Activated CD4-positive, alpha-beta T cell treated with anti-CD3 and anti-CD28 coated beads, Interleukin-2, amount 50 U/mL, for 24 hours (primary cell): ENCODE data around the gene KDR.

Experiments used
- DNase-seq, 2 donors: peaks; one replicate each; pipeline ENCODE4 v3.0.0-alpha.2; 2020; ENCODE audit warnings: low read depth in 1 of 2, low spot score in 1 of 2

Gene KDR

DNA sequence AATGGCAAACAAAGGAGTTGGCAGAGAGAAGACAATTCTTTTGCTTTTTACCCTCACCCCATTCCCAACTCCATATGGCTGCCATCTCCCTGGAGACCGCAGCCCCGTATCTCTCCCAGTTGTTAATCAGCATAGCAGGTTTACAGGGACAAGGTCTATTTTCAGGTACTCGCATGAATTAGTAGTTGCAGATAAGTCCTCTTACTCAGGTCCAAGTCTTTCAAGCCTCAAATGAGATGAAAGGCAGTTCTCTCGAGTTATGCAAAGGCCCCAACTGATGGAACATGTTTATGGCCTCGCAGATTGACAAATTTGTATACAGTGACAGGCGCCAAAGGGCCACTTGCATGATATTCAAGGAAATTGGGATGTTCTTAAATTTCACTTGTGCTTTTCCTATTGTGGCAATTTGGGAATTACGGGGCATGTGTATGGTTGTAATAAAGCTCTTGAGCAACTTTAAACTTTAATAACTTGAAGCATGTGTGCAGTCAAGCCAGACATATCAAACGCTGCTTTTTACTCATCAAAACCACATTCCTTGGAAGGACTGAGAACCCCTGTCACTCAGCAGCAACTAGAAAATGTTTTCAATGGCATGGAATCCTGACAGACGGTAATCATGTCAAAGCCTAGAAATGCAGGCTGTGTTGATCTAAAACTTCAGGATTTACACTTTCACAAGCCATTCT is 45.1 kb downstream of the KDR start:
- no peak for DNase-seq

DNA sequence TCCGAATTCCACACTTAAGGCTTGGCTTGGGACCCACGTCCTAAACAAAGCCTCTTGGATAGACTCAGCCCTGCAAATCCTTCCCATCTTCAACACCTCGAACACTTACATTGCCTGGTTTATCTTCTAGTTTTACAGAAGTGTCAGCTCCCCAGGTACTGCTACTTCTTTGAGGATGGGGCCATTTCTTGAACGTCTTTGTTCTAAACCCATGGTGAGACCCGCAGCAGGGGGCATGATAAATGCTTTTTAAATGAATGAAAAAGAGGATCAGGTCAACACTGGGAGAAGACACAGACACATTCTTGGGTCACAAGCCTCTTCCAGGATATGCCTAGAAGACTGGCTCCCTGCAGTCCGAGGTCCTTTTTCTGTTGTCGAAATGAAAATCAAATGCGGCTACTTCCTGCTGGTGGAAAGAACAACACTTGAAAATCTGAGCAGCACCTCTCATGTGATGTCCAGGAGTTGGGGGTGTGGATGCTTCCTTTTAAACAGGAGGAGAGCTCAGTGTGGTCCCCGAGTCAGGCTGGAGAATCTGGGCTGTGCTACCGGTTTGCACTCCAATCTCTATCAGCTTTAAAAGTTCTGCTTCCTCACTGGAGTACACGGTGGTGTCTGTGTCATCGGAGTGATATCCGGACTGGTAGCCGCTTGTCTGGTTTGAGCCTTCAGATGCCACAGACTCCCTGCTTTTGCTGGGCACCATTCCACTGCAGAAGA is 45.8 kb downstream of the KDR start:
- DNase-seq, result no peak

DNA sequence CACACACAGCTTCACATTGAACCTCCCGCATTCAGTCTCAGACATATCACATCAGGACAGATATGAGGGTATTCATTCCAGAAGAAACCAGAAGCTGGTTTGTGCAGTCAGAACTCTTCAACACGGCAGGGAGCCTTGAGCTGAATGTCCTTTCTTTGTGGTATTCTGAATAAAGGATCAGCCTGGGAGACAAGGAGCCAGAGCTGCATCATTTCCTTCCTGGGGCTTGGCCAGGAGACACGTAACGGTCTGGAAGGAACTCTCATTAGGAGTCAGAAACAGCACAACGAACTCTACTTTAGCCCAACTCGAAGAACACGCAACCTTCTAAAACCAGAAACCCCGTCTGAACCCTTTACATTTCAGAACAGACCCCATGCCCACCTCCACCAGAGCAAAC is 46.4 kb downstream of the KDR start:
- DNase-seq, result no peak

DNA sequence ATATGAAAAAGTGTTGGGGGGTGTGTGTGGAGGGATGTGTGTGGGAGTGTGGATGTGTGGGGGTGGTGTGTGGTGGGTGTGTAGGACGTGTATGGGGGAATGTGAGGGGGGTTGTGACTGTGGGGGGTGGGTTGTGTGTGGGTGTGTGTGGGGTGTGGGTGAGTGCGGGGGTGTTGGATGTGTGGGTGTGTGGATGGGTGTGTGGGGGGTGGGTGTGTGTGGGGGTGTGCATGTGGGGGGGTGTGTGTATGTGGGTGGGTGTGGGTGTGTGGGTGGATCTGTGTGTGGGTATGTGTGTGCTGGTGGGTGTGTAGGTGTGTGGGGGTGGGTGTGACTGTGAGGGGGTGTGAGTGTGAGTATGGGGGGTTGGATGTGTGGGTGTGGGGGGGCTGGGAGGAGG is 47.8 kb downstream of the KDR start:
- no peak for DNase-seq

DNA sequence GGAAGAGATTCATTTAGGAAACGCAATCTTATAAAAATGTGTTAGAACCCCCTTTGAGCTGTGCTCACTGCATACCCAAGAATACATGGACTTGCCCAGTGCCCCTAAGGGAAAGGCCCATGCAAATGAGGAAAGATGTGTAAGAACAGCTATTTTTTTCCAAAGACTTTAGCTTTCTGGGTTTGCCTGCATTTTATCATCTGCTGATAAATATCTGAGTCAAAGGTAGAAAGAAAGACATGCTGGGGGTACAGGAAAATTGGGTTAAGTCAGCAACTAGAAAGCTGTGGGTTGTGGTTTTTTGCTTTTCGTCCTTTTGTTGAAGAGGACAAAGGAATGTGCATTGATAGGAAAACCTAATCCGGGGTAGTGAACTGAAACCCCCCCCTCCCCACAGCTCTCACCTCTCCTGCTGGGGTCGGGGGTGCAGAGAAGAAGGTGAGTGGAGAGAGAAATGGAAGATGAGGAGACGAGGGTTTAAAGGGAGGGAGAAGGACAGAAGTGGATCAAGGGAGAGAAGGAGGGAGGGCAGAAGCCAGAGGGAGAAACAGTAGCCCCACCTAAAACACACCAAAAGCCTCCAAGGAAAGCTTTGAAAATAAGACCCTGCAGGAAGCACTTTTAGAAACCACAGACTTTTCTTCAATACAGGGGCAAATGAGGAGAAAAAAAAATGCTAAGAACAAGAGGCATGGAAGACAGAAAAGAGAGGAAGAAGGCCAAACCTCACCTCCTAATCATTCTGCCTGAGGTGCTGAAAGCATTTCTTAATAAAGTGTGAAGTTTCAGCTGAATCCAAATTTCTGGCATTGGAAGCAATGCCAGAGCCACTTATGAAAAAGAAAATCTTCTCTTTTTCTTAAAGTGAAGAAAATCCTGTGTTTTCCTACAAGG is 49.3 kb downstream of the KDR start:
- DNase-seq, result no peak

DNA sequence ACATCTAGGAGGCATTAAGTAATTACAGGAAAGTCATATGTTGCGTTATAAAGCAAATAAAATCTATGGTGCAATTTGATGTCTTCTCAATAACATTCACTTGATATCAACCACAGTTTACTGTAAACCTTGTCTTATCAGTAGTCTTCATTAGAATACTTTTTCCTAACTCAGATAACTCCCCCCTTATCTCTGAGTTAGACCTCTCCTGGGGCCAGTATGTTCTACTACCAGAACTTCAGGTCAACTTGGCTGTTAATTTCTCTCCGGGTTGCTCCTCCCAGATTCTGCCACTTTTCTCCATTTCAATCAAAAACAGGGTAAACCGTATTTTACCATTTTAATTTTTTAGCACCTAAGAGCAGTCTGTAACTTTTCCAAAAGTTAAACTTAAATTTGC is 50.0 kb downstream of the KDR start:
- DNase-seq, result no peak

DNA sequence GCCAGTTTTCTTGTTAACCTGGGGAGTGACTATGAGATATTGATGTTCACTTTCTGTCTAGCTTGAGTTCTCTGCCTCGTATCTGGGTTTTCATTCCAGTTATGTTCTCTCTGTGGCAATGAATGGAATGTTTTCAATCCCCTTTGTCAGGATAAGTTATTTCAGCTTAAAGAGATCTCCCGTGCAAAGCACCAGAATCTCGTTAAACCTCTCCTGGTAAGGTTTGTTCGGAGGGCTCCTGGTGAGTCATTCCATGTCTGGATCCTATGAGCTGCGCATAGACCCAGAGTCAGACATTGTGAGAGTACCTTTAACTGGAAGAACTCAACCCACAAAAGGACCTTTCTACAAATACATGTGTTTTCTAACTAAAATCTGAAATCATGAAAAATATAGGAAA is 51.0 kb downstream of the KDR start:
- no peak for DNase-seq

DNA sequence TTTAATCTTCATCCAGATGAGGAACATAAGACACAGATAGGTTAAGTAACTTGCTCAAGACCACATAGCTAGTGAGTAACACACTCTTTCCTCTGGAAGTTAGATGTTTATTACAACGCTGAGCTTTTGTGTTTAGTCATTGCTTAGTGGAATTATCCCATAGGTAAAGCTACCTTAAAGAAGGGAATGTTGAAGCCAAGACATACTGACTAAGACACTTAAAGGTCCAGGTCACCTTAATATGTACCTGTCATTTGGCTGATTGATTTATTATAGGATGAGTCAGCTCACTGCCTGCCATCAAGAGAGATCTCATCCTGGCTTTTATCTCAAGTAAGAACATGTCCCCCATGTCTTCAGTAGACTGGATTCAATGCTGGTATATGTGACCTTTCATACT is 53.4 kb downstream of the KDR start:
- no peak for DNase-seq

DNA sequence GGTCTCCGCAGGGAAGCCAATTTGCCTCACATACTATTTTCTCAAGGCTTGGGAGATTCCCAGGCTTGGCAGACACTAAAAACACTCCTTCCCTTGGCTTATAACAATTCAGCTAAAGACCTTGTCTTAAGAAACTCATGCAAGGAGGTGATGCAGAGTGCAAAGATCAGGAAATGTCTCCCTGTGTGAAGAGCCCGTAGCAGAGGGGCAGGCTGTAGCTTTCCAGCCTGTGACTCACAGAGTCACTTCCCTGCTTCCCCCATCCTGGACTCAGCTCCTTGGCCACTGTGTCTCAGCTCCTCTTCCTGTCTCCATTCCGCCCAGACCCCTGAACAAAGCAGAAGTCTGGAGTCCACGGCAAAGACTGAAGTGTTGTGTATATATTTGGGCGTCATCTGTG is 56.1 kb downstream of the KDR start:
- no peak for DNase-seq

DNA sequence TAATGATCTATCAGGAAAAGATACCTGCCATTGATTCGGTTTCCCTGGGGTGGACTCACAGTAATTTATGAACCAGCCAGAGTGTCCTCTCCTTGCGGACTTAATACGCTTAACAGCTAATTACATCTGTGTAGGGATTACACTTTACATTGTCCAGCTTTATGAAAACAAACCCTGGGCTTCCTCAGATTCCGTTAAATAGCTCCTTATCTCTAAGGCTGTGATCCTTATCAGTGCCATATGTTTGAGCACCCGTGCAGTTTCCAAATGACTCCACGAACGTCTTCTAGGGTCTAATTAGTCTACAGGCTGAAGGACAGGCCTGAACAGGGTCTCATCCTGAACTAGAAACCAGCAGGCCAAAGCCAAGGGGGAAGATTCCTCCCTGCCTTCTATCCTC is 56.9 kb downstream of the KDR start:
- no peak for DNase-seq

DNA sequence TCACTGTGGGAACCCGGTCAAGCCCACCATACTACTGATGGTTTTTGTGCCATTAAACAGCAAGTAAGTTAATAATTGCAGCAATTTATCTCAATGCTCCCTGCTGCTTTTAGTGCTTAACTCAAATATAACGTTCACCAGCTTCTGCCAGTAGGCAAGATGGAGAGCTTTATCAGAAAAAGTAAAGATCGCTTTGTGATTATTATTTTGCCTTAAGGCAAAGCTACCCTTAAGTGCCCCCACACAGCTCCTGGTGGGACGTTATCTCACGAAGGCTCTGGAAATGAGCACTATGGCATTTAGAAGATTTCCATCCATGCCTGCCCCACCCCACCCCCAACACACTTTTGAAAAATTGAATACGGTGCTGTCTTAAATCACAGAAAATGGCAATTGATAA is 59.4 kb downstream of the KDR start:
- no peak for DNase-seq

DNA sequence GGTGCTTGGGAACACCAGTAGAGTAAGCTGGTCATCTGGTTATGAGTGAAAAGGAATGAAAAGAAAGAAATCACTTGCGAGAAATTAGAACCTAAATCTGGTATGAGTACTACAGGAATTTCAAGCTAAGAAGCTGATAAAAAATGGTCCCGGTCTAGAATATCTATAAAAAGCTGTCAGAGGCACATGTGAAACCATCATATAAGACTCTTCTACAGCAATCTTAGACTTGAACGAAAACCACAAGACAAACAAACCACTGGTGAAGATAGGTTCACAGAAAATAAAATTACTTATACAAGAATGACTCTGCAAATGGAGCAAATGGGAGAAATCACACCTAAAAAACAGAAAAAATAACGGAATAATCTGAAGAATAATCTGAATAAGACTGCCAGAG is 69.9 kb downstream of the KDR start:
- no peak for DNase-seq

DNA sequence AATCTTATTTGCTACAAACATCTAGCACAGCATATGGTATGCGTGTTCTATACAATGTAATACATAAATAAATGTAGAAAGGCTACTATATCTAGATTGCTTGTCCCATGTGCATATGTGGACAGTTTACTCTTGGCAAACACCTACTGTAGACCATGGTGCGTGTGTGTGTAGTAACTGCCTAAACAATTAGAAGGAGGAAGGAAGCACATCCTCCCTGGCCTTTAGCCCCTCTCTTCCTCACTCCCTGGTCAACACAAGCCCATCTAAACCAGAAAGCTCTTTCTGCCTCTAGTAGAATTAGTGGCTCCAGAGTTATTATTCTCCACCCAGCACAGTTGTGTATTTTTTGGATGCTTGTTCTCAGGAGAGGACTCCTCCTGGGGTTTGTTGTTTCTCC is 73.9 kb downstream of the KDR start:
- no peak for DNase-seq

DNA sequence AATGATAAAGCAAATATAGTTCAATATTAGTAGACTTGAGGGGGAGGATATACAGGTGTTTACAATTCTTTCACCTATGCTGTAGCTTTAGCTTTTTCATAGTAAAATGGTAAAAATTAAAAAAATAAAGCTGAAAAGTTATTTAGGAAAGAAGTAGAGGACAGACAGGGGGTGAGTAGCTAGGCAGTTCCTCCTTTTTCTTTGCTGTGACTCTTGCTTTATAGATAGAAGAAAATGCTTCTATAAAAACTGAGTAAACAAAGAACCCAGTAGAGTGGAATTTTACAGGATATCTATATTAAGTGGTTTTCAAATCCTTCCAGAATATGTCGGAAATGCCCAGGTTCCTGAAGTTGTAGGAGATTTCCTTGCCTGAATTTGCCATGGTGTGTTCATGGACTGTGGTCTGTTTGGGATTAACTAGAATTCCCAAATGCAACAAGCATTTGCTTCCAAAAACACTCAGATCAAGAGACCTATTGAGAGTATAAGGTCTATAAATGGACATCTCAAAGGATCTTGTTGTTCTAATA is 74.9 kb downstream of the KDR start:
- no peak for DNase-seq

DNA sequence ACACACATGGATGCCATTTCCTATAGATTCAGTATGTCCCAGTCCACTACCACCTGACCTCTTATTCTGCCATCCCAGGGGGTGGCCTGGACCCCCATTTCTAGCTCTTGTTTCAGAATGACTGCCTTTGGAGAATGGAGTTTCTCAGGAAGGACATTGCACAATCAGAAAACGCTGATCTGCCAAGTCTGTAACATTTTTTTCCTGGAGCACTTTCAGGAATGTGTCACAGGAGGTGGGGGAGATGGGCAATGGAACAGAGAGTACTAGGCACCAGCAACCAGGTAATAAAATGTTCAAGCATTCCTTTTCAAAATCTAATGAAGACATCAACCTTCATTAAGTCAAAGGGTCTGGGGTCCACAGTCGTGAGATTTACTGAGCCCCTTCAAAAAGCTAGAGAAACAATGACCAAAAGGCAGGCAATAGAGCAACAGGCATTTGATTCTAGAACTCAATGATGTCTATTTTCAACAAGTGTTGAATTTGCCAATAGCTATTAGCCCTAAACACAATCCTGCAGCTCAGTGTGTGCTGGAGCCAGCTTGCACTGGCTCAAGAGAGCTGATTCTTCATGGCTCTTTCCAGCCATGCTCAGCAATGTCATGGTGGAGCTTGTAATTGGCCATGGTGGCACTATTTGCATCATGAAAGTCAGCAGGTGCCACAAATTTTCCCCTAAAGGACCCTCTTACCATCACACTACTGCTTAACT is 87.1 kb downstream of the KDR start:
- DNase-seq, result no peak

DNA sequence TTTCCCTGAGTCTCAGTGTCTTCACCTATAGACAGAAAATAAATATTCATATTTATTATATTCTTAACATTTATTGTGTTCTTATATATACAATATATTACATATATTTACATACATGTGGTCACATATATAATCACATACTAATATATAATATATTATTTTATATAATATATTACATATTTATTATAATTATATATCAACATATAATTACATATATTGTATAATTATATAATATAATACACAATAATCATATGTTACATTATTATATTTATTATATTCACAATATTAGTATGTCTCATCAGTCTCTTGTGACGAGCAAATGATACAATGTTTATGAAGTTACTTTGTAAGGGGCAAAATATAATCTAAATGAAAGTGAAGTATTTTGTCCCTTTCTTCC is 87.7 kb downstream of the KDR start:
- DNase-seq, result no peak

DNA sequence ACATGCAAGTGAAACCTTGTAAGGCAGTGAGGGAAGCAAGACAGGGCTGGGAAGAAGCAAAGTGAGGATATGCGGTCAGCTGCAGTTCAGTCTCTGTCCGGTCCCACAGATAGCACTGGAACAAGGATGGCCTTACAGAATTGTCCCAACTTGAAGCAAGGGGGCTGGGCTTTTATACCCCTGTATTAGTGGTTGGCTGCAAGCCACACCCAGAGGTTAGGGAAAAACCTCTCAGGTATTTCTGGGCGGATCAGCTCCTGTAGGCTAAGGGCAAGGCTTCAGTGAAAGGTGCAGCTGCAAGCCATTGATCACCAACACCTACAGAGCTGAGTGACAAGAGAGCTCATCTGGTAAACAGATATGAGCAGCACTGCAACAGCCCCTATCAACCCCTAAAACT is 89.0 kb downstream of the KDR start:
- DNase-seq, result no peak

DNA sequence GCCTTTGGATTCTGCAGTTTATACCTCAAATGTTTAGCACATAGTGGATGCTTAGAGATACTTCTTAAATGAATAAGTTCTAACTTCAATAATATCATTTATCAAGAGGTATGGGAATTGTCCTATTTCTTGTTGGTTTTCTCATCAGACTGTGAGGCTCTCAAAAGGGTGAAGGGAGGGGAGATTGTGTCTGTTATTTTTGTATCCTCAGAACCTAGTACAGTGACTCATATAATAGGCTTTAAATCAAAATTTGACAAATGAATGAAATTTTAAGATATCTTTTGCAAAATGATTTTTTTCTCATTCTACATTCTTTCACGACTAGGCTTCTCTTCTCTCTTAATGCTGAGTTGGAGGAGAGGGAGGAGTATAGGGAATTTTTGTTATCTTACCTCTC is 89.5 kb downstream of the KDR start:
- no peak for DNase-seq

DNA sequence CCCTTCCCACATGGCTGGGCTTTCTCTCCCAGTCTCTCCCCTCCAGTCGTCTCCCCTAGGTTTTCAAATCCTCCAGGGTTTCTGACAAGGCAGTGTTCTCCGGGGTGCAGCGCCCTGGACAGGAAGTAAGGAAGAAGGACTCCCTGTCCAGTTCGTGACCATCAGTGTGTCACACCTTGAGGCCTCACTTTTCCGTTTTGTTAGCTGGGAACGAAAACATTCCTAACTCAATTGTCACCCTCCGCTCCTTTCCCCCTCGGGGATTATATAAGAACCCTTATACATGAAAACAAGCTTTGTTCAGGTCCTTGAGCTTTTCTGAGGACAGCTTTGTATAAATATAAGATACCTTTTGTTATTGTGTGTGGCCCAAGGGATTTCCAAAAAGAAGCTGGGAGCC is 92.1 kb downstream of the KDR start:
- no peak for DNase-seq

DNA sequence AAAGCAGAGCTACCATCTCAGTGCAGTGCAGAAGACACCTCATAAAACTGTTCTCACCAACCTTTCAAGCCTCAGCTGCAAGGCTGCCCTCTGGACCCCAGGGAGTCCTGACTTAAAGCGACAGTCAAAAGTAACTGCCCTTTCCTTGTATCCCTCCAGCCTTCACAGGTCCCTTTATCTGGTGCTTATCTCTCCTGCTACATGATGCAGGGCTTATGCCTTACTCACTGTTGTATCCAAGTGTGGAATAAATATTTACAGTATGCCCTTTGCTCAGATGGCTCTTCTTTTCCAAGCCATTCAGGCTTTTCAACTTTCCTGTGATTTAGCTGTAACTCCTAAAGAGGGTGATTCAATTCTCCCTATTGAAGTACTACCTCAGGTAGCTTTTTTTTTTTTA is 92.6 kb downstream of the KDR start:
- DNase-seq, result no peak

DNA sequence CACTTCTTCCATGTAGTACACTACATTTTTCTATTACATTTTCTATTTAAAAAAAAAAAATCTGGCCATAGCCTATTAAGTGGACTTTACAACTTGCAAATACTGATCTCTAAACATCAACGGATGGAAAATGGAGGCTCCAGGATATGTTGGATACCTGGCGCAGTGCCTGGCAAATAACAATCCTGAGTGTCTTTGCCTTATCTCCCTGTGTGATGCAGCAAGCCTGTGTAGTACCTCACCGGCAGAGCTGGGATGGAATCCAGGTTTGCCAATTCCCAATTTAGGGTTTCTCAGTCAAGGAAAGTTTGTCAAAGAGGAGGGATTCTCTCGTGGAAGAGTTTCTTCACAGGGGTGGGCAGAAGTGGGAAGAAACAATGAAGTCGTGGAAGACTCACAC is 93.2 kb downstream of the KDR start:
- DNase-seq, result no peak
